HG03342 (cell line): ENCODE data around the gene CCDC69.
"Not testable (repeated sequence)": the region's sequence is repeated elsewhere in the genome, so short reads cannot be mapped to it uniquely, and the experiment has no call there.

Source experiments
- ATAC-seq: cut with Tn5 transposase; IDR thresholded peaks from one replicate; pipeline ENCODE4 v1.9.1; 2021; ENCODE audit warnings: mild to moderate bottlenecking, moderate library complexity; ENCODE audit not compliant: unreplicated experiment

The CCDC69 gene

GRCh38 chr5:151222790-151223446 lies 974 bp downstream of the CCDC69 start:
- ATAC-seq = peak; percentile 50

- no peak for ATAC-seq
These were observed 1.7 kb downstream of the CCDC69 start for GRCh38 chr5:151222054-151222789.

- no peak for ATAC-seq
These were observed 2.3 kb downstream of the CCDC69 start for GRCh38 chr5:151221574-151221973.

GRCh38 chr5:151219789-151220188 lies 4.1 kb downstream of the CCDC69 start:
- ATAC-seq = no peak

- no peak for ATAC-seq
These were observed 4.8 kb downstream of the CCDC69 start for GRCh38 chr5:151219138-151219537.

DNA sequence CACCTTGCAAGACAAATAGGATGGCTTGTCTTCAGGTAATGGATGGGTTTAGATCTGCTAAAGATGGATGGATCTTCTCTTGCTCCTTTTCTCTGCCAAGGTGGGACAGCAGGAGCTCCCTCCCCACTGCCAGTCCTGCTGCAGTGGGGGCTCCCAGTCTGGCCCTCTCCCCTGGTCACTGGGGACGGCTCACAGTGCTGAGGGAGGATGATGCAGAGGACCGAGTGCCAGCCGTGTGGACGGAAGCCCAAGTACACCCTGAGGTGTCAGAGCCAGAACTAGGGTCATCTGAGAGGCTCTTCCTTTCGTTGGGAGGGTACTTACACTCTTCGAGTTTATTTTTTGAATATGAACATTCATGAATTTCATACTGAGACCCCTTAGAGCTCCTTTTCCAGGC lies 5.7 kb downstream of the CCDC69 start:
- no peak for ATAC-seq

GRCh38 chr5:151216781-151217180 lies 7.1 kb downstream of the CCDC69 start:
- no peak for ATAC-seq

DNA sequence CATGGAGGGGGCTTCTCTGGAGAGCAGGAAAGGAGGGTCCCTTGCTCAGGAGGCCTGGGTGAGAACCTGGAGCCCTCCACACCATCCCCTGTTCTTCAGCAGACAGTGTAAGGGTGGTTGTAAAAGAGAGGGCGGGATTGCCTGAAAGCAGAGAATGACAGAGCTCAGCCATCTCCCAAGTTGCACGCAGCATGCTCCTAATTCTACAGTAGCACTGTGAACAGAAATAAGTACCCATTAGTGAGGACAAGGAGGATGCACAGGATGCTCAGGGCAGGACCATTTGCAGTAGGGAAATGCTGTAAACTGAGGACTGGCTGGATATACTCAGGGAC lies 8.4 kb downstream of the CCDC69 start:
- ATAC-seq = no peak

DNA sequence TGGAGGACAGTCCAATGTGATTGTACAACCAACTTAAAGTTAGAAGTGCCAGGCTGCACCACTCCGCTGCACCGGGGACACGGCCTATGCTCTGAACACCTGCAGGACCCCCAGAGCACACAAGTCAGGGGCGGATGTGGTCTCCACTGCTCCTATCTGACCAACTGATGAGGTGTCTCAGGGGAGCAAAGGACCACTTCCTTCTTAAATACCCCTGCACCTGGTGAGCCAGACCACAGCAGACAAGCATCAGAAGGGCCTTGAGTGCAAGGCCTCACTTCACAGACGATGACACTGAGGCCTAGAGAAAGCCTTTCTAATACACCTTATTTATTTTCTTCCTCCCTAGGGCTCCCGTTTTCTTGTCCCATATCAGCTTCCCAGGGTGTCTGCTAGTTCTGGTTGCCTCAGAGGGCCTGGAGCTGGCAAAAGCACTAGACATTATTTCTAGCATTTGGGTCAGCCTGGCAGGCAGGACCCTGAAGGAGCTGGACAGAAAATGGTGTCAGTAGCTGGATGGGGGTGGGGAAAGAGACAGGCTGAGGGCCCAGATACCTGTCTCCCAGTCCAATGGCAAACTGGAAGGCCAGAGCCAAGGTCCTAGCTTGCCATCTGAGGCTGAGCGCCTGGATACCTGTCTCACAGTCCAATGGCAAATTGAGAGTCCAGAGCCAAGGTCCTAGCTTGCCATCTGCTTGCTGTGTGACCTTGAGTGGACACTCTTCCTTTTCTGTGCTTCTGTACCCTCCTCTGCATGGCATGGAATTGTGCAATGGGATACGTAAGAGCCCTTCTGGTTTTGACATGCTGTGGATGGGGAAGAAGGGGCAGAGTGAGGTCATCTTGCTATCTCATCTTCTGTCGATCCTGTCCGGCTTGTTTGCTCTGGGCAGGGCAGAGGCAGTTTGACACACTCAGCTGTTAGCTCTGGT lies 9.0 kb downstream of the CCDC69 start:
- peak; percentile 57 for ATAC-seq

GRCh38 chr5:151213803-151214613 lies 9.9 kb downstream of the CCDC69 start:
- peak; percentile 80 for ATAC-seq

GRCh38 chr5:151212406-151212798 lies 11.5 kb downstream of the CCDC69 start:
- ATAC-seq = no peak

DNA sequence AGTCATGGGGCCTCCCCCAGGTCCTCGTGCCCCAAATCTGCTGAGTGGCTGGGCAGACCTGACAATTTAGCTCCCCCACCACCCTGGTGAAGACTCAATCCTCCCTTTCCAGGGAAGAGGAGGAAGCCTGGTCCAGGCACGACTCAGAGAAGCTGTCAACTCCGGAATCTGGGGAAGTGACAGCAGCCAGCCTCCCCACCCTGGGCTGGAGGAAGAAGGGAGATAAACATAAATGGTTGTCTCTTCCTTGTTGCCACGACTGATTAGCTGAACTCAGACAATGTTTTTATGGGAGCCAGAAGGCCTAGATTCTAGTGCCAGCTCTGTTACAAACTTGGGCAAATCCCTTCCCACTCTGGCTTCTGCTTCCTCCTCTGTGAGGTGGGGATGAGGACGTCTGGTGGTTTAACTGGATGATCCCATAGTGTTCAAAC lies 15.4 kb downstream of the CCDC69 start:
- no peak for ATAC-seq

- no peak for ATAC-seq
These were observed 18.5 kb downstream of the CCDC69 start for GRCh38 chr5:151205411-151205810.

DNA sequence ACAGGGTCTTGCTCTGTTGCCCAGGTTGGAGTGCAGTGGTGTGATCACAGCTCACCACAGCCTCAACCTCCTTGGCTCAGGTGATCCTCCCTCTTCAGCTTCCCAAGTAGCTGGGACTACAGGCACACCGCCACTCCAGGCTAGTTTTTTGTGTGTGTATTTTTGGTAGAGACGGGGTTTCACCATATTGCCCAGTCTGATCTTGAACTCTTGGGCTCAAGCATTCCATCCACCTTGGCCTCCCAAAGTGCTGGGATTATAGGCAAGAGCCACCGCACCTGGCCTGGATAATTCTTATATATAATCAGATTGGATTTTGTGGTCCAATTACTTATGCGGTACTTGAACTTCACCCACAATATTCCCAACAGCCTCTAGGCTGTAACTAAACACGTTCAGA lies 19.8 kb downstream of the CCDC69 start:
- ATAC-seq = no peak

- peak; percentile 48 for ATAC-seq
These were observed 21.3 kb downstream of the CCDC69 start for GRCh38 chr5:151202381-151203139.

- no peak for ATAC-seq
These were observed 22.8 kb downstream of the CCDC69 start for GRCh38 chr5:151200913-151201595.

DNA sequence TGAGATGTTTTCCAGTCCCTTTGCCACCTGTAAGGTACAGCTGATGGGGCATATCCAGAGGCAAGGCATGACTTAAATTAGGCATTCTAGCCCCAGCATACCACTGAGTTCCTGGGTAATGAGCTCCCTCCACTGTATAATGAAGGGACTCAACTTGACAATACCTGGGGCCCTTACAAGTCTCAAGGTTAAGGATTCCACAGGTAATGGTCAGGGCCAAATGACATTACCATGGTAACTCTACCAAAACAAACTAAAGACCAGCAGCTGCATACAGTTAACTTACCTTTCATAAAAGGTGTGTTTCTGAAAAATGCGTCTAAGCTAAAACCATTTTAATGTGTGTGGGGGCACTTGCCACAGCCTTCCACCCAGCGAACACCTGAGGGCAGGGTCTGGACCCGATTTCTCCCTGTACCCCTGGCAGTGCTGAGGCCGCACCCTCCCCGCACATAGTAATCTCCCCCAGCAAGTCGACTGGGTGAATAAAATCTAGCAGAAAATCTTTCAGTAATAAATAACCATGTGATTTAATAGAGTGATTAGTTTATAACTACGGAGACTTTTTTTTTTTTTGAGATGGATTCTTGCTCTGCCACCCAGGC lies 24.2 kb downstream of the CCDC69 start:
- no peak for ATAC-seq

DNA sequence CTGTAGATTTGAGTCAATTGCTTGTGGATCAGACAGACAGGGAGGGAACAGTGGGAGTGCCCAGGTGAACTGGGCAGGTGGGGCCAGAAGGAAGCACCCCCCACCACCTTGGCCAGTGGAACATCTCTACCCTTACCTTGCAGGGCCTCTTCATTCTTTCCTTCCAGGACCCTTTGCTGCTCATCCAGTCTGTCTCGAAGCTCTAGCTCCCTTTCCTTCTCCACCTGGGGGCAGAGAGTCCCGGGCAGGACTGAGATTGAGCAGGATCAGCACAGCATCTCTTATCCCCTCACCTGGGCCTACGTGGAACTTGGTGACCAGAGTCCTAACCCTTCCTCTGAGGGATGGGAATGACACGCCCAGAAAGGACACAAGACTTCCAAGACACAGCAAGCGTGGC lies 25.0 kb downstream of the CCDC69 start:
- no peak for ATAC-seq

- not testable (repeated sequence) for ATAC-seq
These were observed 26.6 kb downstream of the CCDC69 start for GRCh38 chr5:151197291-151197600.
